K562 (cell line): Measurements from ENCODE around the gene SLC25A10. TPM values are rescaled to one million over a fixed set of nuclear protein-coding genes. Genes with fewer than 3 reads are reported as not detected.

Experiments used
- BCOR ChIP-seq: fragments of 450-650 bp; IDR thresholded peaks from 2 replicates; pipeline ENCODE4 v1.6.1; 2016
- CHD4 ChIP-seq: fragments of 200-600 bp; sonication (generic); IDR thresholded peaks from 3 replicates; pipeline ENCODE4 v1.6.1; 2012; ENCODE audit warnings: low read depth, mild to moderate bottlenecking, mixed read lengths, low read length, inconsistent platforms; ENCODE audit not compliant: insufficient read depth, insufficient replicate concordance, poor library complexity, severe bottlenecking
- CREB1 ChIP-seq, 2 experiments: sonication (generic) in 1 of 2; formaldehyde crosslinking in 1 of 2; IDR thresholded peaks; 2 replicates each; pipeline versions ENCODE4 v1.6.1 to v1.8.0; 2012 to 2022; ENCODE audit warnings: inconsistent platforms in 1 of 2, mild to moderate bottlenecking in 1 of 2, missing genetic modification reagents in 1 of 2, moderate library complexity in 1 of 2
- EGR1 ChIP-seq: fragments of 450-650 bp; conservative IDR thresholded peaks from 2 replicates; pipeline ENCODE4 v1.6.1; 2017; ENCODE audit warnings: mild to moderate bottlenecking
- FOSL1 ChIP-seq: fragments of 200-800 bp; sonication (Bioruptor generic); conservative IDR thresholded peaks from 2 replicates; pipeline ENCODE4 v1.6.1; 2016; ENCODE audit warnings: missing genetic modification characterization, missing compliant biosample characterization
- GTF2A2 ChIP-seq: IDR thresholded peaks from 2 replicates; pipeline ENCODE4 v1.6.1; 2016; ENCODE audit warnings: mild to moderate bottlenecking, missing genetic modification characterization, missing compliant biosample characterization
- GTF2E2 ChIP-seq: fragments of 200-800 bp; sonication (Bioruptor generic); IDR thresholded peaks from 2 replicates; pipeline ENCODE4 v1.6.1; 2016; ENCODE audit warnings: missing genetic modification characterization, missing compliant biosample characterization
- KDM1A ChIP-seq, 2 experiments: fragments of 450-650 bp; IDR thresholded peaks; 2 replicates each; pipeline ENCODE4 v1.6.1; 2016; ENCODE audit warnings: mild to moderate bottlenecking in 2 of 2
- KDM2B ChIP-seq: fragments of 250-450 bp; sonication (Bioruptor Pico); IDR thresholded peaks from 2 replicates; pipeline ENCODE4 v1.8.0; 2021; ENCODE audit warnings: mild to moderate bottlenecking, moderate library complexity
- KLF10 ChIP-seq: fragments of 250-450 bp; sonication (Bioruptor Pico); IDR thresholded peaks from 2 replicates; pipeline ENCODE4 v1.6.1; 2021; ENCODE audit warnings: matching md5 sums
- MEF2D ChIP-seq: conservative IDR thresholded peaks from 2 replicates; pipeline ENCODE4 v1.6.1; 2016; ENCODE audit warnings: low read depth, missing genetic modification characterization, missing compliant biosample characterization
- MLX ChIP-seq, 2 experiments: fragments of 450-650 bp in 1 of 2; sonication (generic) in 1 of 2; formaldehyde crosslinking; conservative IDR thresholded peaks; 2 replicates each; pipeline versions ENCODE4 v1.4.0 to v1.8.1; 2020 to 2022; ENCODE audit warnings: mild to moderate bottlenecking in 1 of 2, missing genetic modification reagents in 1 of 2
- MYNN ChIP-seq, 2 experiments: sonication (generic); formaldehyde crosslinking in 1 of 2; IDR thresholded peaks; 2 replicates each; pipeline versions ENCODE4 v1.5.0 to v1.6.1; 2016 to 2020; ENCODE audit warnings: antibody characterized with exemption in 1 of 2, missing genetic modification reagents in 1 of 2
- SMARCC2 ChIP-seq: fragments of 450-650 bp; IDR thresholded peaks from 2 replicates; pipeline ENCODE4 v1.6.1; 2017; ENCODE audit warnings: antibody characterized with exemption, moderate library complexity, mild to moderate bottlenecking, low read depth
- THAP12 ChIP-seq: fragments of 250-450 bp; sonication (Bioruptor Pico); IDR thresholded peaks from 2 replicates; pipeline ENCODE4 v1.9.0; 2021; ENCODE audit warnings: mild to moderate bottlenecking, inconsistent platforms
- ZBTB8A ChIP-seq: fragments of 450-650 bp; IDR thresholded peaks from 2 replicates; pipeline ENCODE4 v1.6.1; 2018; ENCODE audit warnings: mild to moderate bottlenecking, moderate library complexity; ENCODE audit not compliant: partially characterized antibody
- ZNF347 ChIP-seq: fragments of 450-650 bp; formaldehyde crosslinking; IDR thresholded peaks from 2 replicates; pipeline ENCODE4 v1.4.0; 2020; ENCODE audit warnings: low read depth, mild to moderate bottlenecking, moderate library complexity
- ZNF589 ChIP-seq: fragments of 200-800 bp; sonication (Bioruptor generic); IDR thresholded peaks from 2 replicates; pipeline ENCODE4 v1.6.1; 2016; ENCODE audit warnings: low read depth, missing genetic modification characterization, missing compliant biosample characterization
- polyA plus RNA-seq, 8 experiments: library from polyadenylated mRNA; depleted of rRNA in 4 of 8; stranded (reverse) in 5 of 8; unstranded in 3 of 8; fragments of >200 nt; fragmentation: Nextera tagmentation in 2 of 8; fragmentation: Illumina TruSeq in 1 of 8; extraction: Ambion mirVana in 2 of 8; extraction: Trizol in 1 of 8; gene quantifications; 2 replicates each; pipeline versions ENCODE4 v1.2.1 to v1.2.3, GENCODE V29; 2011 to 2014; ENCODE audit warnings: inconsistent platforms in 1 of 8, missing spikeins in 1 of 8
- total RNA-seq, 7 experiments: library from RNA; depleted of rRNA in 6 of 7; stranded (reverse); fragments of >200 nt in 6 of 7; fragmentation: Illumina TruSeq in 2 of 7; extraction: Trizol in 2 of 7; gene quantifications; 2 replicates each; pipeline versions ENCODE4 v1.2.1 to v1.2.3, GENCODE V29; 2011 to 2021; ENCODE audit warnings: low replicate concordance in 1 of 7
- TF ChIP-seq, protein P1 (sequence below), 2 experiments: fragments of 450-650 bp; IDR thresholded peaks; 2 replicates each; pipeline ENCODE4 v1.6.1; 2016
- TF ChIP-seq, protein P2 (sequence below): fragments of 450-650 bp; IDR thresholded peaks from 2 replicates; pipeline ENCODE4 v1.6.1; 2014; ENCODE audit warnings: low read depth, mild to moderate bottlenecking, moderate library complexity, borderline replicate concordance

SLC25A10 gene
- total and polyA plus RNA-seq, 9 of the 15 experiments (the other 6 are each of a cell fraction or from before 2014, with no cell fraction given), result 0.10 to 85.6 (median 34.3) TPM

DNA sequence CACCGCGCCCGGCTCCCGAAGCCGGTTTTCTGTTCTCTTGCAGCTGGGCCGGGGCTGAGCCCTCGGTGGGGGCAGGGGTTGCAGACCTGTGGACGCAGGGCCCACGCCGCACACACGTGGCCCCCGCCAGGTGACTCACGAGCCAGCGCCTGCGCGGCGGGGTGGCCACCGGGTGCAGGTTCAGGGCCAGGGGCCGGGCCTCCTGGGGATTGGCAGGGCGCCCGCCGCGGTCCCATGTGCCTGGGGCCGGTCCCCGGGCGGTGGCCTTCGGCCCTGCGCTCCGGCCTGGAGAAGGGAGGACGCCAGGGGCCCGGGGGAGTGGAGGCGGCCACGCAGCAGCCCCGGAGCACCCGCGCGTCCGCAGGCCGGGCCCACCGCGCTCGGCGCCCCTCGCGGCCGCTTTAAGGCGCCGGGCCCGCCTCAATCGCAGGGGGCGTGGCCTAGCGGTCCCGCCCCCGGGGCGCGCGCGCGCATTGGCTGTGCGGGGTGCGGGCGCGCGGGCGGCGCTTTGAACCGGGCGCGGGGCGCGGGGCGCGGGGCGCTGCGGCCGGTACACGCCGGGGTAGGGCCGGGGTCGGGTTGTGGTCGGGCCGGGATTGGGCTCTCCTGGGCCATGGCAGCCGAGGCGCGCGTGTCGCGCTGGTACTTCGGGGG is at the start of gene SLC25A10 (continued):
- TF ChIP-seq ZBTB8A (no peak), KLF10 (CRISPR knock-in tag) (no peak), THAP12 (CRISPR knock-in tag) (no peak), ZNF347 (CRISPR knock-in tag) (no peak), CHD4 (no peak), EGR1 (peak; percentile 65), MYNN (IDR thresholded peaks at IDR 0.05) (no peak), MYNN (CRISPR knock-in tag; IDR thresholded peaks at IDR 0.05) (no peak), KDM2B (no peak), MEF2D (tag) (no peak), CREB1 (IDR thresholded peaks at IDR 0.05) (no peak), CREB1 (CRISPR knock-in tag; IDR thresholded peaks at IDR 0.05) (peak; percentile 48; the same call in 1 of the 2 replicates), GTF2E2 (no peak), SMARCC2 (no peak), ZNF589 (CRISPR knock-in tag) (no peak), BCOR (no peak), KDM1A (IDR thresholded peaks at IDR 0.05) (no peak), GTF2A2 (no peak), MLX (CRISPR knock-in tag; conservative IDR thresholded peaks at IDR 0.05) (peak; percentile 77 to 91; a peak in 2 of 4 replicates), FOSL1 (peak; percentile 90)
- TF ChIP-seq, protein P1, sequence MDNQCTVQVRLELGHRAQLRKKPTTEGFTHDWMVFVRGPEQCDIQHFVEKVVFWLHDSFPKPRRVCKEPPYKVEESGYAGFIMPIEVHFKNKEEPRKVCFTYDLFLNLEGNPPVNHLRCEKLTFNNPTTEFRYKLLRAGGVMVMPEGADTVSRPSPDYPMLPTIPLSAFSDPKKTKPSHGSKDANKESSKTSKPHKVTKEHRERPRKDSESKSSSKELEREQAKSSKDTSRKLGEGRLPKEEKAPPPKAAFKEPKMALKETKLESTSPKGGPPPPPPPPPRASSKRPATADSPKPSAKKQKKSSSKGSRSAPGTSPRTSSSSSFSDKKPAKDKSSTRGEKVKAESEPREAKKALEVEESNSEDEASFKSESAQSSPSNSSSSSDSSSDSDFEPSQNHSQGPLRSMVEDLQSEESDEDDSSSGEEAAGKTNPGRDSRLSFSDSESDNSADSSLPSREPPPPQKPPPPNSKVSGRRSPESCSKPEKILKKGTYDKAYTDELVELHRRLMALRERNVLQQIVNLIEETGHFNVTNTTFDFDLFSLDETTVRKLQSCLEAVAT (IDR thresholded peaks at IDR 0.05), result no peak
- TF ChIP-seq, protein P2, sequence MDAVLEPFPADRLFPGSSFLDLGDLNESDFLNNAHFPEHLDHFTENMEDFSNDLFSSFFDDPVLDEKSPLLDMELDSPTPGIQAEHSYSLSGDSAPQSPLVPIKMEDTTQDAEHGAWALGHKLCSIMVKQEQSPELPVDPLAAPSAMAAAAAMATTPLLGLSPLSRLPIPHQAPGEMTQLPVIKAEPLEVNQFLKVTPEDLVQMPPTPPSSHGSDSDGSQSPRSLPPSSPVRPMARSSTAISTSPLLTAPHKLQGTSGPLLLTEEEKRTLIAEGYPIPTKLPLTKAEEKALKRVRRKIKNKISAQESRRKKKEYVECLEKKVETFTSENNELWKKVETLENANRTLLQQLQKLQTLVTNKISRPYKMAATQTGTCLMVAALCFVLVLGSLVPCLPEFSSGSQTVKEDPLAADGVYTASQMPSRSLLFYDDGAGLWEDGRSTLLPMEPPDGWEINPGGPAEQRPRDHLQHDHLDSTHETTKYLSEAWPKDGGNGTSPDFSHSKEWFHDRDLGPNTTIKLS, result peak; percentile 66; the same call in 1 of the 2 replicates
